Naive B cell (primary cell): Measurements from ENCODE around the gene QPRT. TPM values are rescaled to one million over a fixed set of nuclear protein-coding genes. Genes with fewer than 3 reads are reported as not detected.
"Not testable (repeated sequence)": the region's sequence is repeated elsewhere in the genome, so short reads cannot be mapped to it uniquely, and the experiment has no call there.

Experiments used
- ATAC-seq, 2 donors: fragments of 150-1000 bp; cut with Tn5 transposase; 2 replicates each; pipeline ENCODE4 v1.10.0; 2021; ENCODE audit warnings: low read depth in 2 of 2, mild to moderate bottlenecking in 2 of 2, moderate library complexity in 2 of 2
- DNase-seq: peaks from one replicate; pipeline ENCODE4 v3.0.0; 2022
- H3K27ac Mint-ChIP-seq, 6 donors: one replicate each; pipeline ENCODE4 v1.8.0; 2020 to 2022; ENCODE audit warnings: mild to moderate bottlenecking in 6 of 6, mixed read lengths in 6 of 6, moderate library complexity in 5 of 6, inconsistent platforms in 2 of 6
- H3K27me3 Mint-ChIP-seq, 3 donors: one replicate each; pipeline ENCODE4 v1.8.0; 2021 to 2022; ENCODE audit warnings: mixed read lengths in 3 of 3, mild to moderate bottlenecking in 1 of 3
- H3K36me3 Mint-ChIP-seq, 2 donors: one replicate each; pipeline ENCODE4 v1.8.0; 2020 to 2022; ENCODE audit warnings: mixed read lengths in 2 of 2, inconsistent platforms in 1 of 2, mild to moderate bottlenecking in 1 of 2
- H3K4me1 Mint-ChIP-seq, 3 donors: one replicate each; pipeline ENCODE4 v1.8.0; 2020 to 2022; ENCODE audit warnings: mixed read lengths in 3 of 3, inconsistent platforms in 1 of 3, mild to moderate bottlenecking in 1 of 3, moderate library complexity in 1 of 3
- H3K4me3 Mint-ChIP-seq, 8 donors: one replicate each; pipeline ENCODE4 v1.8.0; 2020 to 2022; ENCODE audit warnings: mild to moderate bottlenecking in 8 of 8, mixed read lengths in 8 of 8, moderate library complexity in 8 of 8, inconsistent platforms in 2 of 8
- H3K9me3 Mint-ChIP-seq, 7 donors: one replicate each; pipeline ENCODE4 v1.8.0; 2020 to 2022; ENCODE audit warnings: mixed read lengths in 7 of 7, mild to moderate bottlenecking in 5 of 7, inconsistent platforms in 2 of 7, moderate library complexity in 1 of 7
- polyA plus RNA-seq, 6 donors: library from polyadenylated mRNA; unstranded; fragments of 300-500 nt; fragmentation: Illumina TruSeq; gene quantifications; one replicate each; pipeline ENCODE4 v1.2.3, GENCODE V29; 2021; ENCODE audit warnings: low read depth in 6 of 6

Gene QPRT
- polyA plus RNA-seq, 6 donors from 2014 or later: not detected

DNA sequence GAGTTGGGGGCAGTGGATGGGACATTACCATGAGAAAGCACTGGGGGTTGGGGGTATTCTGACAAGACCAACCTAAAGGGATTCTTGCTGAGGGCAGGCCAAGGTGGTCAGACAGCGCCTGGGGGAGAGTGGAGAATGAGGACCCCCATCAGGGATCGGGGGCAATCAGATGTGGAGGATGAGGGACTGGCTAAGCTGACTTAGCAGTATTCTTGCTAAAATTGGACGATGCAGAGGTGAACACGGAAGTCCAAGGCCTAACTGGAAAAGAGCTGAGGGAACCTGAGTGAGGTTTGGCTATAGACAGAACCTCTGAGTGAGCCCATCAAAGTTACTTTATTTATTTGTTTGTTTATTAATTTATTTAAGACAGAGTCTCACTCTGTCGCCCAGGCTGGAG lies 9.2 kb downstream of the QPRT start:
- Mint-ChIP-seq H3K4me3 (no peak overlapping the region), H3K27me3 (no peaks in the 10 kb centered on the region), H3K4me1 (peaks cover 10 to 20% (median 17%) of the 10 kb centered on the region in 3 donors), H3K27ac (no peak overlapping the region), H3K36me3 (no peaks in the 10 kb centered on the region), H3K9me3 (no peaks in the 10 kb centered on the region)
- ATAC-seq (no peak), DNase-seq (no peak)

DNA sequence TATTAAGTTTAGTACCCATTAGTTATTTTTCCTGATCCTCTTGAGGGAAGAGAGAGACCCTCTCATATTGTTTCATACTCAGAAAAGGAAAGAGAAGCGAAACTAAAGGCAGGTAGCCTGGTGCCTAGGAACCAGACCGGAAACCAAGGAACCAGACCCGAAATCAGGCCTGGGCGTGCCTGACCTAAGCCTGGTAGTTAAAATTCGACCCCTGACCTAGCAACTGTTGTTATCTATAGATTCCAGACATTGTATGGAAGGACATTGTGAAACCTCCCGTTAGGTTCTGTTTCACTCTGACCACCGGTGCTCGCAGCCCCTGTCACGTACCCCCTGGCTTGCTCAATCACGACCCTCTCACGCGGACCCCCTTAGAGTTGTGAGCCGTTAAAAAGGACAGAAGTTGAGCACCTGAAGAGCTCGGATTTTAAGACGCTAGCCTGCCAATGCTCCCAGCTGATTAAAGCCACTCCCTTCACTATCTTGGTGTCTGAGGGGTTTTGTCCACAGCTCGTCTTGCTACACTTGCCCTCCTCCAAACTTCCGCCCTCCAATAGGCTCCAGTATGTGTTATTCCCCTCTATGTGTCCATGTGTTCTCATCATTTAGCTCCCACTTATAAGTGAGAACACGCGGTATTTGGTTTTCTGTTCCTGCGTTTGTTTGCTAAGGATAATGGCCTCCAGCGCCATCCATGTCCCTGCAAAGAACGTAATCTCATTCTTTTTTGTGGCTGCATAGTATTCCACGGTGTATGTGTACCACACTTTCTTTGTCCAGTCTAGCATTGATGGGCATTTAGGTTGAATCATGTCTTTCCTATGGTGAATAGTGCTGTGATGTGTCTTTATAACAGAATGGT lies 10.7 kb downstream of the QPRT start:
- not testable (repeated sequence) for H3K27me3 Mint-ChIP-seq, H3K36me3 Mint-ChIP-seq, DNase-seq, ATAC-seq, H3K9me3 Mint-ChIP-seq
- Mint-ChIP-seq H3K4me3 (peak overlapping the region in 1 of 8 donors; percentile 76), H3K4me1 (peaks cover 10 to 20% (median 17%) of the 10 kb centered on the region in 3 donors), H3K27ac (peak overlapping the region in 2 of 6 donors; percentile 82)

- H3K27me3 Mint-ChIP-seq, ATAC-seq, H3K9me3 Mint-ChIP-seq, H3K27ac Mint-ChIP-seq, H3K4me3 Mint-ChIP-seq, DNase-seq, H3K36me3 Mint-ChIP-seq: not testable (repeated sequence)
- H3K4me1 Mint-ChIP-seq: peaks cover 4 to 12% (median 12%) of the 10 kb centered on the region in 3 donors
Observed at GRCh38 chr16:29692606-29693005, 13.6 kb downstream of the QPRT start.

- no peak for DNase-seq
- Mint-ChIP-seq H3K4me1 (peaks cover 4 to 16% (median 12%) of the 10 kb centered on the region in 3 donors), H3K27ac (no peak overlapping the region), H3K9me3 (peaks cover 3 to 12% (median 7%) of the 10 kb centered on the region in 7 donors), H3K36me3 (no peaks in the 10 kb centered on the region), H3K4me3 (no peak overlapping the region), H3K27me3 (no peaks in the 10 kb centered on the region)
- no peak for ATAC-seq
Observed at GRCh38 chr16:29694384-29695195, 15.6 kb downstream of the QPRT start.

DNA sequence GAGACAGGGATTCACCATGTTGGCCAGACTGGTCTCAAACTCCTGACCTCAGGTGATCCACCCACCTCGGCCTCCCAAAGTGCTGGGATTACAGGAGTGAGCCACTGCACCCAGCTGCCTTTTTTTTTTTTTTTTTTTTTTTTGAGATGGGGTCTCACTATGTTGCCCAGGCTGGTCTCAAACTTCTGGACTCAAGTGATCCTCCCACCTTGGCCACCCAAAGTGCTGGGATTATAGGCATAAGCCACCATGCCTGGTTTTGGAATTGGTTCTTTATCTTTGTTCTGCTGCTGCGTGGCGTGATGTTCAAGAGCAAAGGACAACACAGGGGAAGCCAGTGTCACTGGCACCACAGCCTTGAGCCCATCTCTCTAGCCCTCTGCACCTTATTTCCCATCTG lies 16.7 kb downstream of the QPRT start:
- not testable (repeated sequence) for H3K36me3 Mint-ChIP-seq, ATAC-seq, DNase-seq, H3K4me3 Mint-ChIP-seq, H3K27me3 Mint-ChIP-seq
- peaks cover 7 to 16% (median 13%) of the 10 kb centered on the region in 3 donors for H3K4me1 Mint-ChIP-seq
- peaks cover 4 to 15% (median 10%) of the 10 kb centered on the region in 7 donors for H3K9me3 Mint-ChIP-seq
- peak overlapping the region in 1 of 6 donors; percentile 33 for H3K27ac Mint-ChIP-seq

DNA sequence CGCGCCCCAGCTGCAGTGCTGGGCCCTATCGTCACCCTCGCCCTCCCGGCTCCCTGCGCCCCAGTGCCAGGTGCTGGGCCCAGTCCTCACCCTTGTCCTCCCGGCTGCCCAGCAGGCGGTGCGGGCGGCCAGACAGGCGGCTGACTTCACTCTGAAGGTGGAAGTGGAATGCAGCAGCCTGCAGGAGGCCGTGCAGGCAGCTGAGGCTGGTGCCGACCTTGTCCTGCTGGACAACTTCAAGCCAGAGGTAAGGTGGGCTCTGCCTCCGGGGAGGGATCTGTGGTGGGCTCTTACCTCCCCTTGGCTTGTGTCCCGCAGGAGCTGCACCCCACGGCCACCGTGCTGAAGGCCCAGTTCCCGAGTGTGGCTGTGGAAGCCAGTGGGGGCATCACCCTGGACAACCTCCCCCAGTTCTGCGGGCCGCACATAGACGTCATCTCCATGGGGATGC lies 17.9 kb downstream of the QPRT start:
- H3K27me3 Mint-ChIP-seq: no peaks in the 10 kb centered on the region
- H3K36me3 Mint-ChIP-seq: no peaks in the 10 kb centered on the region
- peaks cover 12 to 22% (median 19%) of the 10 kb centered on the region in 3 donors for H3K4me1 Mint-ChIP-seq
- ATAC-seq (no peak), DNase-seq (no peak)
- H3K9me3 Mint-ChIP-seq: peaks cover 4 to 22% (median 14%) of the 10 kb centered on the region in 7 donors
- no peak overlapping the region for H3K4me3 Mint-ChIP-seq
- peak overlapping the region in 1 of 6 donors; percentile 39 for H3K27ac Mint-ChIP-seq

- ATAC-seq (no peak), DNase-seq (no peak)
- Mint-ChIP-seq H3K27ac (peak overlapping the region in 2 of 6 donors; percentile 39 to 79), H3K27me3 (no peaks in the 10 kb centered on the region), H3K4me3 (no peak overlapping the region), H3K36me3 (no peaks in the 10 kb centered on the region), H3K9me3 (peaks cover 4 to 22% (median 14%) of the 10 kb centered on the region in 7 donors), H3K4me1 (peaks cover 17 to 27% (median 24%) of the 10 kb centered on the region in 3 donors)
Observed at GRCh38 chr16:29697391-29697790, 18.4 kb downstream of the QPRT start.

DNA sequence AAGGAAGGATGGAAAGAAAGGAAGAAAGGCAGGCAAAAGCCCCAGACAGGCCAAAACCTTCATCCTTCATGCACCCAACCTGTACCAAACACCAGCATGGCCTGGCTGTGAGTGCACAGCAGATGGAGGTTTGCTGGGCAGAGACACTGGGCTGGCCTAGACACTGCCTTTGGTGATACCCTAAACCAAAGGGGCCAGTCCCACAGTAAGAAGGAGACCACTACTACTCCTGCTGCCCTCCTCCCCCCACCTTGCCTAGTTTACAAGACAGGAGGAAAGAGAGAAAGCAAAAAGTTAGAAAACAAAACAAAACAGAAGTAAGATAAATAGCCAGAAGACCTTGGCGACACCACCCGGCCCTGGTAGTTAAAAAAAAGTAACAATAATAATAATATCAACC lies 19.1 kb downstream of the QPRT start:
- peak overlapping the region in 1 of 6 donors; percentile 53 for H3K27ac Mint-ChIP-seq
- peaks cover 21 to 34% (median 31%) of the 10 kb centered on the region in 3 donors for H3K4me1 Mint-ChIP-seq
- H3K36me3 Mint-ChIP-seq: no peaks in the 10 kb centered on the region
- H3K4me3 Mint-ChIP-seq: no peak overlapping the region
- ATAC-seq (no peak), DNase-seq (no peak)
- peaks cover 4 to 22% (median 14%) of the 10 kb centered on the region in 7 donors for H3K9me3 Mint-ChIP-seq
- H3K27me3 Mint-ChIP-seq: no peaks in the 10 kb centered on the region

GRCh38 chr16:29698484-29699323 lies 19.7 kb downstream of the QPRT start:
- Mint-ChIP-seq H3K27ac (peak overlapping the region in 1 of 6 donors; percentile 72), H3K4me3 (no peak overlapping the region), H3K27me3 (no peaks in the 10 kb centered on the region), H3K36me3 (no peaks in the 10 kb centered on the region), H3K4me1 (peaks cover 25 to 37% (median 35%) of the 10 kb centered on the region in 3 donors), H3K9me3 (peaks cover 4 to 22% (median 14%) of the 10 kb centered on the region in 7 donors)
- no peak for DNase-seq
- ATAC-seq: no peak

DNA sequence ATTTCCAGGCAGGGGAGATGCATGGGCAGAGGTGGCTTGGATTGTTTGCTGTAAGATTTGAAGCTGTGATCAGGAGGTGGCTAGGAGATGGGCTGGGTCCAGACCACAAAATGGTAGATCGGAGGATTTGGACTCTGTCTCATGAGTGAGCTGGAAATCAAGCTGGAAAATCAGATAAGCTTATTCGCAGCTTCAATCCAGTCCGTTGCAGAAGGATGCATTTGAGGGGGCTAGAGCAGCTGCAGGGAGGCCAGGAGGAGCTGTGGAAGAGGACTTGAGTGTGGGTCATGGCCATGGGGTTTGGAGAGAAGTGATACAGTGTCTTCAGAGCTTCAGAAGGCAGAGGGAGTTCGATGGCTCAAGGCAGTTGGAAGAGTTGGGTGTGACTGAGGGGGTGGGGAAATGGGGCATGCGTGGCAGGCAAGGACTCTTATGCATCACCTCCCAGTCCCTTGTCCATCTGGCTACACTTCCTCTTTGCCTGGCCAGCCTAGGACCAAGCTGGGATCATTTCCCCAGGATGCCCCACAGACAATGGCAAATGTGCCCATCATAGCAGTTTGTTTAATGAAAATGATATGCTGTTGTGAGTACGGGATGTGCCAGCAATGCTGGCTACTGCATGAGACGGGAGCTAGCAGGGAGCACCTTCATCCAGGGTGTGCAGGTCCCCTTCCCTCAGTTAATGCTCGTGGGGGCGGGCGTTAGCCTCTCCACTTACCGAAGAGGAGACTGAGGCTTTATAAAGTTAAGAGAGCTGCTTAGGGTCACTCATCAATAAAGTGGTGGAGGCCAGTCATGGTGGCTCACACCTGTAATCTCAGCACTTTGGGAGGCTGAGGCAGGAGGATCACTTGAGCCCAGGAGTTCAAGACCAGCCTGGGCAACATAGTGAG lies 20.6 kb downstream of the QPRT start:
- no peaks in the 10 kb centered on the region for H3K27me3 Mint-ChIP-seq
- ATAC-seq: no peak
- peak overlapping the region in 2 of 6 donors; percentile 47 to 72 for H3K27ac Mint-ChIP-seq
- H3K4me1 Mint-ChIP-seq: peaks cover 25 to 37% (median 35%) of the 10 kb centered on the region in 3 donors
- peak overlapping the region in 1 of 8 donors; percentile 57 for H3K4me3 Mint-ChIP-seq
- no peaks in the 10 kb centered on the region for H3K36me3 Mint-ChIP-seq
- H3K9me3 Mint-ChIP-seq: peaks cover 4 to 22% (median 14%) of the 10 kb centered on the region in 7 donors
- DNase-seq: no peak

- peaks cover 4 to 22% (median 14%) of the 10 kb centered on the region in 7 donors for H3K9me3 Mint-ChIP-seq
- DNase-seq: peak; percentile 60
- no peaks in the 10 kb centered on the region for H3K27me3 Mint-ChIP-seq
- H3K4me3 Mint-ChIP-seq: peak overlapping the region; percentile 49 to 89 (median 66)
- peak; percentile 21 to 39 for ATAC-seq
- peaks cover 25 to 37% (median 35%) of the 10 kb centered on the region in 3 donors for H3K4me1 Mint-ChIP-seq
- peak overlapping the region; percentile 47 to 95 (median 93) for H3K27ac Mint-ChIP-seq
- no peaks in the 10 kb centered on the region for H3K36me3 Mint-ChIP-seq
Observed at GRCh38 chr16:29700253-29700987, 21.4 kb downstream of the QPRT start.
